HG03108 (cell line): ENCODE results near the gene MED26.

ENCODE experiments used
- ATAC-seq: cut with Tn5 transposase; IDR thresholded peaks from one replicate; pipeline ENCODE4 v1.9.1; 2021; ENCODE audit warnings: moderate library complexity; ENCODE audit not compliant: unreplicated experiment

The MED26 gene

DNA sequence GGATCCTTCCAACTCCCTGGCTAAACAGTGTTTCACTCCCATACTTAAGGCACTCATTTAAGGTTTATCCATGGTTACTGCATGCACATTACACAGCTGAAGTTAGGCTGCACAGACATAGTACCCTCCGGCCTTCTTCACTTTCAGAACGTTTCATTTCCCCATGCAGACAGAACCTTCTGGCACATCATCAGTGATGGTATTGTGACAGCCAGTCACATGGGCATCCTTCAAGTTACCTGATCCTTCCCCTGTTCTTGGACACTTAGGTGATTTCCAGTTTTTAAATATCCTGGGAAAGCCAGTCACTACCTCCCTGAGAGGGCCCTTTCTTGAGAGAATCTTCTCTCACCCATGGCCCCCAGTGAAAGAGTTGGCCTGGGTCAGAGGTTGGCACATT is 22.8 kb upstream of the MED26 start:
- ATAC-seq = no peak

- ATAC-seq = no peak
These were observed 21.7 kb upstream of the MED26 start for GRCh38 chr19:16649734-16650133.

GRCh38 chr19:16645140-16645539 is 17.1 kb upstream of the MED26 start:
- no peak for ATAC-seq

DNA sequence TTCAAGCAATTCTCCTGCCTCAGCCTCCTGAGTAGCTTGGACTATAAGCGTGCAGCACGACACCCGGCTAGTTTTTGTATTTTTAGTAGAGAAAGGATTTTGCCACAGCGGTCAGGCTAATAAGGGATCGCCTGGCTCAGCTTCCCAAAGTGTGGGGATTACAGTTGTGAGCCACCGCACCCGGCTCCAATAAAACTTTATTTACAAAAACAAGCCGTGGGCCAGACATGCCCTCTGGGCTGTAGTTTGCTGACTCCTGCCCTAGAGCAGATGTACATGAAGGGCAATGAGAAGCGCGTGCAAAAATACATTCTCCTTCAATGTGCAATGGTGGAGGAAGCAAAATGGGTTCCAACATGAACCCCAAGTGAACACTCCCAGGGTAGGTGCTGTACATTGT is 13.7 kb upstream of the MED26 start:
- no peak for ATAC-seq

GRCh38 chr19:16640951-16641350 is 12.9 kb upstream of the MED26 start:
- no peak for ATAC-seq

- no peak for ATAC-seq
These were observed 10.7 kb upstream of the MED26 start for GRCh38 chr19:16638666-16639065.

GRCh38 chr19:16637535-16637934 is 9.5 kb upstream of the MED26 start:
- no peak for ATAC-seq

GRCh38 chr19:16631465-16631864 is 3.5 kb upstream of the MED26 start:
- ATAC-seq = no peak

GRCh38 chr19:16628984-16629691 is 1.1 kb upstream of the MED26 start:
- ATAC-seq = no peak

DNA sequence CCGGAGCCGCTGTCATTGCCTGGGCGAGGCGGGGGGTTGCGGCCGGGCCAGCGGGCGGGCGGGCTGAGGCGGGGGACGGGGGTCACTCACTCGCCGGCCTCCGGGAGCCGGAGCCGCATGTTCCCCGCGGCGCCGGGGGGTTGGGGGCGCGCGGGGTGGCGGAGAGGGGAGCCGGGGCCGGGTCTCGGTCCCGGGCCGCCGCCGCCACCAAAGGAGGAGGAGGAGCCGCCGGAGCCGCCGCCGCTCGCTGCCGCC is 149 bp downstream of the MED26 start:
- ATAC-seq = no peak

GRCh38 chr19:16627193-16627927 is 644 bp downstream of the MED26 start:
- ATAC-seq = no peak

- no peak for ATAC-seq
These were observed 1.2 kb downstream of the MED26 start for GRCh38 chr19:16626796-16627192.

DNA sequence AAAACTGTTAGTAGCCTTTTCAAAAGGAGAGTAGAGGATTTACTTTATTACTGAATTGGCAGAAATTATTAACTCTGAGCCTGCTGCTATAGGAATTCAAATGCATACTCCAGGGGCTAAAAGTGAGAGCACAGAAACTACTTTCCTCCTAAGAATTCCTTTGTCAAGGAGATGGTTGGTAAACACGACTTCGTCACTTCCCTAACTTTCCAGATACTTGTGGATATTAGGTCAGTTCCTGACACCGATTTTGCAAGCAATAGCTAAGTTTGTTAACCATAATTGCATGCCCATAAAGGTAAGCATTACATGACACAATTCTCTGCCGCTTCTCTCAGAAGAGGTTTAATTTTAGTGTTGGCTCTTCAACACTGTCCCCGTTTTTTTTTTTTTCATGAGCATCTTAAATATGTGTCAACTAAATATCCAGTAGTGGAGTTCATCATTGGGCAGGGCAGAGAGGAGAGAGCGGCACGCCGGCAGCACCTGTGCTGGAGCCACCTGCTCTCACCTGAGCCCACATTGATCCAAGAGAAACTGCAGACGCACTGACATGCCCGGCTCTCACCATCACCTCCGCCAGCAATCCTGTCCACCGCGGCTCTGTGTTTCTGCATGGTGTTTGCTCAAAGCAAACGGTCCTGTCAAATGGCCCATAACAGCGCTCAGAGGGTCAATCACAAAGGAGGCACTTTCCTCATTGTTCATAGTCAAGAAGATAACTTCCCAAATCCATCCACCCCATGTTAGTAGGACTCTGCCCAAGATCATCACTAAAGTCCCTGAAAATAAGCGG is 2.6 kb downstream of the MED26 start:
- ATAC-seq = no peak

- ATAC-seq = no peak
These were observed 3.8 kb downstream of the MED26 start for GRCh38 chr19:16624236-16624635.

GRCh38 chr19:16623576-16623975 is 4.4 kb downstream of the MED26 start:
- ATAC-seq = no peak

DNA sequence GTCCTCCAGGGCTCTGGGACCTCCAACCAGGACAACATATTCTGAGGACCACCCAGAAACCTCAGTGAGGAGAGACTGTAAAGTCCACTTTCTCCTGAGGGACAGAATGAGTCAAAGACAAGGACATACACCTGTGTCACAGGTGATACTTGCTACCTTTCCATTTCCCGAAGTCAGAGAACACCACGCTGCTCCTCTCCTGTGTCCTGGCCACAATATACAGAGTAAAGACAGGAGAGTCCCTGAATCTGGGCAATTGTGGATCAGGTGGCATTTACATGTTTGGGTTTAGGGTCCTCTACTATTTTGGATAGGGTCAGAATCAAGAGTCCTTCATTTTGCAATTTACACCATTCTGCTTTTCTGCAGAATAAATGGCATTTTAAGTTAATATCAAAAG is 4.9 kb downstream of the MED26 start:
- ATAC-seq = no peak

DNA sequence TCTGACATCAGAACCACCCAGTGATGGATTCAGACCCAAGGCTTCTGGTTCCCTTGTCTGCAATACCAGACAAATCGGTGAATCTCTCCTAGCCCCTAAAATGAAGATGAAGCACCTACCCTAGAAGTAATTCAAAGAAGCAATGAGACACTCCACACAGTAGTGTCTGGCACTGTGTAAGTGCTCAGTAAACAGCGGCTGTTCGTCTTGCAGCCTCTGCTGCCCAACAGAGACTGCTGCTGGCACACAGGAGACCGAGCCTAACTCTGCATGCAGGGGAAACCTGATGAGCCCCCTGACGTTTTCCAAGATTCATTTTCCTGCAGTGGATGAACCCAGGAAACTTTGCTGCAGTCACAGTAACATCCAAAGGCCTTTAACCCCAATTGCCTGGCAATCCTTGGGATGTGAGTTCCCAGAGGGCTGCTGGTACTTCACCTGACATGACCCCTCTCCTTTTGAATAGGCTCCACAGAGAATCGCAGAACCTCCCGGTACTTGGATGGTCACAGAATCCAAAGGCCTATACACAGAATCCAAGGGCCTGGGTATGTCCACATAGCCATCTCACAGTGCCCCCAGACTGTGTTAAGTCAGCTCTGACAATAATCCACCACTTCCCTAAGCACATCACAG is 6.7 kb downstream of the MED26 start:
- ATAC-seq = no peak

GRCh38 chr19:16620584-16620983 is 7.4 kb downstream of the MED26 start:
- no peak for ATAC-seq

DNA sequence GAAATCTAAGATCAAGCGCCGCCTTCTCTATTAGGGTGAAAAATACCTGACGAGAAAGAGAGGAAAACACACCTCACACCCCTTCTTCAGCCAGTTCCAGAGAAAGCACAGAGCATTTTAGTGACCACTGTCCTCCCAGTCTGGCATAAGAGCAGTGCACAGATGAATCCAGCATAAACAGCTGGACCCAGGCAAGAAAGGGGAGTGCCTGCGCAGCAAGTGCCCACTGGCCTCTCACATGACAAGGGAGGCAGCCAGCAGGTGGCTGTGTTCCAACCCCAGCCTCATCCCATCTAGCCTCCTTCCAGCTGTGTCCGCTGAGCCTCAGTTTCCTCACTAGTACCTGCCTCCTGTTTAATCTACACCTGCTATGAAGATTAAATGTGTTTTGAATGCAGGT is 8.0 kb downstream of the MED26 start:
- no peak for ATAC-seq

GRCh38 chr19:16619457-16619856 is 8.5 kb downstream of the MED26 start:
- no peak for ATAC-seq

DNA sequence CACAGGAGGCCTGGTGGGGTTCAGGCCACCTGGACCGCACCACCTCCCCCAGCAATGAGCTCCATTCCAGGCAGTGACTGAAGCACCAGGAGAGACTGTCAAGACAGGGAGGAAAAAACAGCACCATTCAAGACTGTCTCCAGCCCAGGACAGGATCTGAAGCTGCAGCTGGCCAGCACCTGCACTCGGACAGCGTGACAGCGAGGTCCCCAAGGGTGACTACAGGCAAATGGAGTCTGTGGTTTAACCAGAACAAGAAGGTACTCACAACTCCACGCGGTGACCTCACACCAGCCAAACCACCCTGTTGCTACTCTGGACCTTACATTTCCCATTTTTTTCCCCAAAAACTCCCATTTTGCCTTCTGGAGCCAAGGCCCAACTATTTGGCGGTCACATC is 9.8 kb downstream of the MED26 start:
- no peak for ATAC-seq

GRCh38 chr19:16615808-16616207 is 12.2 kb downstream of the MED26 start:
- no peak for ATAC-seq
